Head of caudate nucleus (tissue), 42 donors: ENCODE data around the gene PACS1.
"Not testable (repeated sequence)": the region's sequence is repeated elsewhere in the genome, so short reads cannot be mapped to it uniquely, and the experiment has no call there.

ENCODE experiments used
- DNase-seq, 42 donors: peaks; one replicate each; pipeline versions ENCODE4 v3.0.0 to v3.0.0-alpha.2; 2020 to 2021; ENCODE audit warnings: mixed read lengths in 7 of 42
- intact Hi-C: fragments of 100-400 bp; cut with DNase I; formaldehyde crosslinking; loops from one replicate; pipeline ENCODE4 v1.15.0; 2022

PACS1 gene

DNA sequence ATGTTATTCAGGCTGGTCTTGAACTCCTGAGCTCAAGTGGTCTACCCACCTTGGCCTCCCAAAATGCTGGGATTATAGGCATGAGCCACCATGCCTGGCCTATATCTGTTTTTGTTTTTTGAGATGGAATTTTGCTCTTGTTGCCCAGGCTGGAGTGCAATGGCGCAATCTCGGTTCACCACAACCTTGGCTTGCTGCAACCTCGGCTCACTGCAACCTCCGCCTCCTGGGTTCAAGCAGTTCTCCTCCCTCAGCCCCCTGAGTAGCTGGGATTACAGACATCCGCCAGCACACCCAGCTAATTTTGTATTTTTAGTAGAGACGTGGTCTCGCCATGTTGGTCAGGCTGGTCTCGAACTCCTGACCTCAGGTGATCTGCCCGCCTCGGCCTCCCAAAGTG, 29.7 kb downstream of the PACS1 start:
- intact Hi-C loops, DNase-seq: not testable (repeated sequence)

DNA sequence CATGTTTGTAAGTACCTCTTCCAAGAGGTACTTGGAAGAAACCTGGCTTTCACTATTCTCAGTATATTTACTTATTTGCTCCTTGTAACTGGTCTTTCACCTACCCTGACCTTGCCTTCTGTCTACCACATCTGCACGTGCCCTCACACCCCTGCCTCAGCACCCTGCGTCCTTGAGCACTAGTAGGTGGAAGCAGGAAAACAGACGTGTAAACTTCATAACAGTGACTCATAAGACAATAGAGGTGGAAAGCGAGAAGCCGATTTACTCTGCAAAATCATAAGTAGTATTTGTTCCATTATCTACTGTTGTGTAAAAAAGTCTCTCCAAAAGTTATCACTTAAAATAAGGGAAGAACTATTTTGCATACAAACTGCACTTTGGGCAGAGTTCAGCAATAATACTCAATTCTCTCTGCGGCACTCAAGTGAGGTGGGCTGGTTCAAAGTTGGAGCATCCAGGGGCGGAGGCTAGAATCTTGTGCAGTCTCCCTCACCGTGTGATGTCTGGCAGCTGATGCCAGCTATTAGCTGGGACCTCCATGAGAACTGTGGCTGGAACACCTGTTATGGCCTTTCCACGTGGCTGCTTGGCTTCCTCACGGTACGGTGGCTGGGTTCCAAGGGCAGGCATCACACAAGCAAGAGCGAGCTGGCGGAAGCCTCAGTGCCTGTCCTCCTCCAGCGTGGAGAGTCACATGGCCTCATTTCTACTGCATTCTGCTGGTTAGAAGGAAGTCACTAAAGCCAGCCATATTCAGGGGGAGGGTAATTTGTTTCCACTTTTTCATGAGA, 30.4 kb downstream of the PACS1 start:
- intact Hi-C loops: no loop called here
- DNase-seq: peak; percentile 34 to 86 (median 68)

DNA sequence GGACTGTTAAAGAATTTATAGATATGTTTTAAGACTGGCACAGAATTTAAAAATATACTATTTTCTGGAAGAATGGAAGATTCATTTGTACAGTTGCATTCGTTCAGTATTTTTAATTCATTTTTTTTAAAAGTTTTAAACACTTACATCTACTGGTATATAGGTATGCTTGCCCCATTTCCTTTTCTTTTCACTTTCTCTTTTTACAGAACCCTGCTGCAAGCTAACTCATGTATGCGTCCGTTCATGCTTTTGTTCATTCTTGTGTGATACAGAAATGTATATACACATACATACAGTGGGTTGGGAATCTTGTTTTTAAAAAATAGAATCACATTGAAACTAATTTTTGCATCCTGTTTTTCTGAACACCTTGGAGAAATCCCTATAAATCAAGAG, 31.0 kb downstream of the PACS1 start:
- intact Hi-C loops: no loop called here
- no peak for DNase-seq

DNA sequence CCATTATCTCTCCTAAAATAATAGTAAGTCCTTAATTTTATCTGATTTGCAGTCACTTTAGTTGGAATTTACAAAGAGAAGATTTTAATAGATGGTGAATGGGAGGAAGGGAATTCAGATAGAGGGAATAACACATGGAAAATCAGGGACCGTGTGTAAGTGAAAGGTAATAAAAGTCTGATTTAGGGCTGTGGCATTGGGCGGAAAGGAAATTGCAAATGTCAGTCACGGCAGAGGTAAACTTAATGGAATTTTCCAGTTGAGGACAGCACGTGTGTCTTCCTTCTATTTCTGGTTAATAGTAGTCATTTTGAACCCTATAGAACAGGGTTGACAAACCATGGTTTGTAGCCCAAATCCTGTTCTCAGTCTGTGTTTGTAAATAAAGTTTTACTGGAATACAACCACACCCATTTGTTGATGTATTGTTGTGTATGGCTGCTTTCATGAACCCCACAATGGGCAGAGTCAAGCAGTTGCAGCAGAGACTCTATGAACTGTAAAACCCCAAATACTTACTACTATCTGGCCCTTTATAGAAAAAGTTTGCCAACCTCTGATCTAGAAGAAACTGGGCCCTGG, 34.1 kb downstream of the PACS1 start:
- intact Hi-C loops: no loop called here
- no peak for DNase-seq

DNA sequence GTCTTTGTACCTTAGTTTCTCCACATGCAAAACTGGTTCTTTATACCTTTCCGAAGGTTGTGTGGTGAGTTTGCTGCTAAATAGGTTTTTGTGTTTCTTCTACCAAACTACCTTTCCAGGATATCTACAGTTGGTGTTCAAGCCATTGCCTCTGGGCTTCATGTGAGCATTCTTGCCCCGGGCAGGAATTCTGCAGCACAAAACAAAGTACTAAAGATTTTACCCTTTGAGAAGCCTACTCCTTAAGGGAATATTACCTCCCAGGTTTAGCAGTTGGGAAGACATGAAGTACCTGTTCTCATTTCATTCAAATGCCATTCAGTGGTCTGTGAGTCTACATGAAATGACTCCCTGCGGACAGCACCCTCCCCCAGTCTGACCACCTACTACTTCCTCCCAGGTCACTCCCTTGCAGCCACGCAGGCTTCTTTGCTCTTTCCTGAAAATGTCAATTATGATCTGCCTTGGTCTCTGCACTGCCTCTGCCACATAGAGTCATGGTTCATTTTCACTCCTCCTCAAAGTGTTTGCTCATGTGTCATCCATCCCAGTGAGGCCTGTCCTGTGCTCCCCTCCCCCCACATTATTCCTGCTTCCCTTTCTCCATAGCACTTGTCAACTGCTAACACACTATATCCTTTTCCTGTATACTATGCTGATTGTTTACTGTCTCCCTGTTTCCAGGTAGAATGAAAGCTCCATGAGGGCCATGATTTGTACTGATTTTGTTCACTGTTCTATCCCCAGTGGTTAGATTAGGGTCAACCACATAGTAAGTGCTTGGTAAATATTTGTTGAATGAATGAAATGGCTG, 36.9 kb downstream of the PACS1 start:
- DNase-seq: no peak
- intact Hi-C loops: no loop called here

DNA sequence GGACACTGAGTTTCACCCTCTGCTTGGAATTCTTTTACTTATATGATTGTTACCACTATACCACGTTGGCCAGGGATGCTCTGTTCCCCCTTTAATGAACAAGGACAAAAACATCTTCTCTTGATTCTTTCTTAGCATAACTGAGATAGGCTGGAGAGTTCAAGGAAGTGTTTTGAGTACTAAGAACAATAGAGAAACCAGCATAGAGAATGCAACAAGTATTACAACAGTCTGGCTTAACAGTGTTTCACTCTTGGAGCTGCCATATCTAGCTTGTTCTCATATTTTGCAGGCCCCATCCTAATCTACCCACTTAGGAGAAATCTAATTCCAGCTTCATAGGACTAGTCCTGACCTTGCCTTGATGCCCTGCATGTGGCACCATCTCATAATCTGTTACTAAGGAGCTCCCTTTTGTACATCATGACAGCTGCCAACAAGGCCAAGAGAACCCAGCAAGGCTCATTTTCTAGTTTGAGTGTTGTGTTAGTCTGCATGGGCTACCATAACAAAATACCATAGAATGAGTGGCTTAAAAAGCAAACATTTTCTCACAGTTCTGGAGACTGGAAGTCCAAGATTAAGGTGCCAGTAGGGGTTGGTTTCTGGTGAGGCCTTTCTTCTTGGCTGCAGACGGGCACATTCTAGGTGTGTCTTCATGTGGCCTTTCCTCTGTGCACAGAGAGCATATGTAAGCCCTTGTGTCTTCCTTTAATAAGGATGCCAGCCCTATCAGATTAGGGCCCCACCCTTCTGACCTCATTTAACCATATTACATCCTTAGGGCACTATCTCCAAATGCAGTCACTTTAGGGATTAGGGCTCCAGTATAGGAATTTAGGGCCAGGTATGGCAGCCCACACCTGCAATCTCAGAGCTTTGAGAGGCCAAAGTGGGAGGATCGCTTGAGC, 37.8 kb downstream of the PACS1 start:
- DNase-seq: no peak
- intact Hi-C loops: no loop called here

DNA sequence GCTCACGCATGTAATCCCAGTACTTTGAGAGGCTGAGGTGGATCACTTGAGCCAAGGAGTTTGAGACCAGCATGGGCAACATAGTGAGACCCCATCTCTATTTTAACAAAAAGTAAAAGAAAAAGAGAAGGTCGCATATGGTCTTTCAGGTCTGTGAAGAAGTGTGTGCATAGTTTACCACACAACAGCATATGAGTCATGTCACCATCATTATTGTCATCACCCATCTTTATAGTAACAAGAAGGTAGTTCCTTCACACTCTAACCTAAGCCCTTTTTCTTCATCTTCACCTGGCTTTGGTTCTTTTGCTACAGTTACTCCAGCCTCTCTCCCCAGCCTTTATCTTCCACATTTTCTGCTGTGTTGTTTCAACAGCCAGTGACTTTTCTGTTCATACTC, 39.2 kb downstream of the PACS1 start:
- intact Hi-C loops: no loop called here
- DNase-seq: no peak

DNA sequence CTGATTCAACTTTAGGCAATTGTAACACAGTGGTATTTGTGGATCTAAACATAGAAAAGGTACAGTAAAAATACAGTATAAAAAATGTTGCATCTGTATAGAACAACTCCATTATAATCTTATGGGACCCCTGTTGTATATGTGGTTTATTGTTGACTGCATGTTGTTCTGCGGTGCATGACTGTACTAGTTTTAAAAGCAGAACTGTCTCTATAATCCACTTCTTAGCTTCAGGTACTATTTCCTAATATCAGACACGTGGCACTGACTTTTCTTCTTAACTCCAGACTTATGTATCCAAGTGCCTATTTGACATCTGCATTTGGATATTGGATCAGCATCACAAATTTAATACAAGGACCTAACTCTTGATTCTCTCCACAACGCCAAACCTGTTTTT, 41.1 kb downstream of the PACS1 start:
- intact Hi-C loops: no loop called here
- no peak for DNase-seq

DNA sequence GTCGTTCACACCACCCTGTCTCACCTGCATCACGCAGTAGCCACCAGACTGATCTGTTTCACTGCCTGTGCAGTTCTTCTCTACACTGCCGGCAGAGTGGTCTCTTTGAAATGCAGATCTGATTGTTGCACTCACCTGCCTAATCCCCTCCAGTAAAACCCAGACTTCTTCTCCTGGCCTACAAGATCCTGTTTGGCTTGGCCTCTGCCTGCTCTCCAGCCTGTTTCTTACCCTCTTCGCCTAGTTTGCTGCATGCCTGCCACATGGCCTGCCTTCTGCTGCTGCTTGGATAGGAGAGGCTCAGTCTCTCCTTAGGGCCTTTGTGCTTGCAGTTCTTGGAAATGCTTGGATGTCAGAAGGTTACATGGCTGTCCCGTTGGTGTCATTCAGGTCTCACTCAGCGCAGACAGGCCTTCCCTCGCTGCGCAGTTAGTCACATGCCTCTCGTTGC, 42.0 kb downstream of the PACS1 start:
- intact Hi-C loops: no loop called here
- no peak for DNase-seq

DNA sequence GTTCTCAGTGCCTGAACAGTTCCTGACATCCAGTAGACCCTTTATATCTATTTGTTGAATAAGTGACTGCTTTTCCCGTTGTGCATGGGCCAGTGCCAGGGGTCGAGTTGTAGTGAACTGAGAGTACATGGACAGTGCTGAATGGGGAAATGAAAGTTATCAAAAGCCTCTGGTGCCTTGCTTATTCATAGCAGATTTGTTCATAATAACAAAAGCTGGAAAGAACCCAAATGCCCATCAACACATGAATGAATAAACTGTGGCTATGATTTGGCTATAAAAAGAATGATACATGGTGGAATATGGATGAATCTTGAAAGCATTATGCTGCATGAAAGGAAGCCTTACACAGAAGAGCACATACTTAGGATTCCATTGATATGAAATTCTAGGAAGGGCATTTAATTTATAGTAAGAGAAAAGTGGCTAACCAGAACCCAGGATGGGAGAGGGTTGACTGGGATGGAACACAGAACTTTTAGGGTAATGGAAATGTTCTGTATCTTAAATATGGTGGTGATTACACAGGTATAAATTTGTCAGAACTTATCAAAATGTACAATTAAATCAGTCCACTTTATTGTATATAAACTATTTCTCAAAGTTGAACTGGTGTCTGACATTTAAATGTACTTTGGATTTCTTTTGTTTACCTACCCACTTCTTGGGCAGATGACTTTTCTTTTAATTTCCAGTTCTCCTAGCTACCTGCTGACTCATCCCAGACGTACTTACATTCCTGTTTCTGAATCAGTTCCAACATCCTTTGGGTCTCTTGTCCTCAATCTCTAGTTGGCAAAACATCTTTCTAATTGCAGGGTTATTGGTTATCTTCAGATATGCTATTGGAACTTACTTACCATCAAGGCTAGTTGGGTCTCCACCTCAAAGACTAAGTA, 42.8 kb downstream of the PACS1 start:
- DNase-seq: peak in 3 of 42 donors; percentile 14 to 32 (median 19)

DNA sequence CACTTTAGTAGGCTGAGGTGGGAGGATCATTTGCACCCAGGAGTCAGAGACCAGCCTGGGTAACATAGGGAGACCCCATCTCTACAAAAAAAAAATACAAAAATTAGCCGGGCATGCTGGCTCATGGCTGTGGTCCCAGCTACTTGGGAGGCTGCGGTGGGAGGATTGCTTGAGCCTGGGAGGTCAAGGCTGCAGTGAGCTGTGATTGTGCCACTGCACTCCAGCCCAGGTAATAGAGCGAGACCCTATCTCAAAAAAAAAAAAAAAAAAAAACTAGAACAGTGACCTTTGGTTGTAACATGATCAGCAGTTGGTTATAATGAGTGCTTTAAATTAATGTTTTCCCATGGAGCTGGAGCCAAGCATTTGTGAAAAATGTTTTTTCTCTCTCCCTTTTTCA, 44.9 kb downstream of the PACS1 start:
- intact Hi-C loops: not testable (repeated sequence)
- peak in 1 of 42 donors; percentile 29 for DNase-seq

More for the DNA sequence above, 42.8 kb downstream of the PACS1 start:
- intact Hi-C loops: no loop called here

DNA sequence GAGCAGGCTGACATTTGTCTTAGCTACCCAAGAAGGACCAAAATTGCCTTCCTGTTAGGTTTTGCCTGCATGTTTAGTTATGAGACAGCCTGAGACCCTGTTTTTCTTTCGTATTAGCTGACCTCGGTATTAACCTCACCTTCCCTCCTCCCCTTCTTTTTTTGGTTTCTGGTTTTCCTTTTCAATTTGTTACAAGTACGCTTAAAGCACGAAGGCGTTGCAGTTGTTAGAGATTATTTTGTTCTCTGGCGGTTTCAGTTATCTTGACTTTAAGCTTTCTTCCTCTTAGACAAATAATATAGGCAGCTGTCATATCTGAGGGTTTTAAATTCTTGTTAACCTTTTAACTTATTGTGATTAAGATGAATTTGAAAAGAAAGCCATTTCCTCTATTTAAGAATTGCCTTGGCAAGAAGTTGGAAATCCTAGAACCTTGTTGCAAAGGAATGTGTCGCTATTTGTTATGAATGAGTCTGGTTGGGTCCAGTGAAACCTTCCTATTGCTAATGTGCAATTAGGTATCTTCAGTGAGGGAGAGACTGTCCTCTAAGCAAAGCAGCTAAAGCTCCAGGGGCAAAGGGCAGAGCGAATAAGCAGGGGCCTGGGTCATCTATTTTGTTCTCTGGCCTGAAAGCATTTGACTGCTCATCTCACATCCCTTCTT, 45.7 kb downstream of the PACS1 start:
- intact Hi-C loops: no loop called here
- peak in 1 of 42 donors; percentile 8 for DNase-seq

DNA sequence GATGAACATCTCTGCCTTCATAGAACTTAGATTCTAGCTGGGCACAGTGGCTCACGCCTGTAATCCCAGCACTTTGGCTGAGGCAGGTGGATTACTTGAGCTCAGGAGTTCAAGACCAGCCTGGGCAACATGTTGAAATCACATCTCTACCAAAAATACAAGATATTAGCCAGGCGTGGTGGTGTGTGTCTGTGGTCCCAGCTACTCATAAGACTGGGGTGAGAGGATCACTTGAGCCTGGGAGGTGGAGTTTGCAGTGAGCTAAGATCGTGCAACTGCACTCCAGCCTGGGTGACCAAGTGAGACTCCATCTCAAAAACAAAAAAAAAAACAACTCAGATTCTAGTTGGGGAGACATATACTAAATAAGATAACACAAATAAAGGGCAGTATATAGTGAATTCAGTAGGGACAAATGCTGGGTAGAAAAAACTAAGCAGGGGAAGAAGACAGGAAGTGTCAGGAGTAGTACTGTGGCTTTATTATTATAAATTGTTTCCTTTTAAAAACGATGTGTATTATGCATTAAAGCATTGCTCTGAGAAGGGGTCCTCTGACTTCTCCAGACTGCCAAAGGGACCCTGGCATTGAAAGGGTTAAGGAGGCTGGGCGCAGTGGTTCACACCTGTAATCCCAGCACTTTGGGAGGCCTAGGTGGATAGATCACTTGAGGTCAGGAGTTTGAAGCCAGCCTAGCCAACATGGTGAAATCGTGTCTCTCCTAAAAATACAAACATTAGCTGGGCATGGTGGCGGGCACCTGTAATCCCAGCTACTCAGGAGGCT, 46.7 kb downstream of the PACS1 start:
- intact Hi-C loops: no loop called here

DNA sequence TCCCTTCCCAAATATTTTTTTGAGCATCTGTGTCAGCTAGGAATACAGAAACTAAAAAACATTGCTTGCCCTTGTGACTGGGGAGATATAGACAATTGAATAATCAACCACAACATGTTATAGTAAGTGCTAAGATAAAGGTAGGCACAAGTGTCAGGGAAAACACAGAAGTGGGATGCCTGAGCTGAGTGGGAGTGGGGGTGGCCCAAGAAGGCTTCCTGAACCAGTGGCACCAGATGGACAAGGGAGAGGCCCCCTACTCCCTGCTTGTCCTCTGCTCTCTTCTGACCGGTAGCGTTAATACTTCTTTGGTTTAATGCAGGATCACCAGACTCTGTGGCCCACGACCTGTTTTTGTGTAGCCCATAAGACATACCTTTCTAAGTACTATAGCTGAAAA, 48.8 kb downstream of the PACS1 start:
- intact Hi-C loops: no loop called here
- DNase-seq: no peak

More for the DNA sequence above, 46.7 kb downstream of the PACS1 start:
- DNase-seq: peak in 1 of 42 donors; percentile 18

DNA sequence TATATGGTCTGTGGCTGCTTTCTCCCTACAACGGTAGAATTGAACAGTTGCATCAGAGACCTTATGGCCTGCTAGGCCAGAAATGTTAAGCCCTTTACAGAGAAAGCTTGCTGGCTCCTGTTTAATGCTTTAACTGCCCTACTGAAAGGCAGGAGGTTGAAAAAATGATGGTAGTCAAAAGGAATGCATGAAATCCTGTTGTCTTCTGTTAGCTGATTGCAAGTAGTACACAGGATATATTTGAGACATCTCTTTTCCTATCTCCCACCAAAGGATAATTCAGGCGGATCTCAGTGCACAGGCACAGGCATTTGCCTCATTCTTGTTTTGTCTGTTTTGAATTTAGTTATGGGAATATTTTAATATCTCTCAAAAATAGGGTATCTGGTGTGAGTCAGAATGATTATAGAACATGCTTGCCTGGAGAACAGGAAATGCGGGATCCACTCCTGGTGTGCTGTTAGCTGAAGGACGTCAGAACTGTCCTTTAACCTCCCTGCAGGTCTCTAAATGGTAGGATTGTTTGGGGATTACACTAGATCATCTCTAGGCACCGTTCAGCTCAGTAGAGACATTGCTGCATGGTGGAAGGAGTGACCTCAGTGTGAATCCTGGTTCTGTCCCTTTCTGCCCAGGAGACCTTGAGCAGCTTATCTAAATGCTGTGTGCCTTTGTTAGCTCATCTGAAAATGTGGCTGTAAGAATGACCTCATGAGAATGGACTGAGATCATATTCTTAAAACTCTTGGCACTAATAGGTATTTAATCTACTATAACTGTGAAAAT, 49.5 kb downstream of the PACS1 start:
- DNase-seq: no peak
- intact Hi-C loops: no loop called here

DNA sequence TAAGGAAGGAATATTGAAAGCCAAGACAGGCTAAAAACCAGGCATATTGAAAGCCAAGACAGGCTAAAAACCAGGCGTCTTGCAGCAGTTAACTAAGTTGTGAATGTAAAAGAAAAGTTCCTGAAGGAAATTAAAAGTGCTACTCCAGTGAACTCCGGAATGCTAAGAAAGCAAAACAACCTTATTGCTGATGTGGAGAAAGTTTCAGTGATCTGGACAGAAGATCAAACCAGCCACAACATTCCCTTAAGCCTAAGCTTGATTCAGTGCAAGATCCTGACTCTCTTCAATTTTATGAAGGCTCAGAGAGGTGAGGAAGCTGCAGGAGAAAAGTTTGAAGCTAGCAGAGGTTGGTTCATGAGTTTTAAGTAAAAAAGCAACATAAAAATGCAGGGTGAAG, 51.4 kb downstream of the PACS1 start:
- intact Hi-C loops: no loop called here

More for the DNA sequence above, 51.4 kb downstream of the PACS1 start:
- DNase-seq: no peak
